Hepatocyte (in vitro differentiated cells): Measurements from ENCODE around the gene CAMK2N2. TPM values are rescaled to one million over a fixed set of nuclear protein-coding genes. Genes with fewer than 3 reads are reported as not detected.

Experiments used
- DNase-seq: peaks from one replicate; pipeline ENCODE4 v3.0.0-alpha.2; 2016; ENCODE audit warnings: low spot score
- H2AFZ ChIP-seq: fragments of 200-600 bp; sonication (generic); 2 replicates; pipeline ENCODE4 v1.6.0; 2016; ENCODE audit warnings: antibody characterized with exemption, mild to moderate bottlenecking
- H3K27ac ChIP-seq: fragments of 200-600 bp; sonication (generic); 2 replicates; pipeline ENCODE4 v1.5.1; 2016; ENCODE audit warnings: mild to moderate bottlenecking
- H3K27me3 ChIP-seq: fragments of 200-600 bp; sonication (generic); 2 replicates; pipeline ENCODE4 v1.6.1; 2016
- H3K36me3 ChIP-seq: fragments of 200-600 bp; sonication (generic); replicated peaks from 2 replicates; pipeline ENCODE4 v1.5.1; 2016; ENCODE audit warnings: low read depth; ENCODE audit not compliant: insufficient read depth
- H3K4me1 ChIP-seq: fragments of 200-600 bp; sonication (generic); 2 replicates; pipeline ENCODE4 v1.5.1; 2016; ENCODE audit warnings: mild to moderate bottlenecking, moderate library complexity; ENCODE audit not compliant: insufficient read depth
- H3K4me2 ChIP-seq: fragments of 200-600 bp; sonication (generic); 2 replicates; pipeline ENCODE4 v1.6.0; 2016
- H3K4me3 ChIP-seq: fragments of 200-600 bp; sonication (generic); 2 replicates; pipeline ENCODE4 v1.5.1; 2016; ENCODE audit warnings: mild to moderate bottlenecking
- H3K79me2 ChIP-seq: fragments of 200-600 bp; sonication (generic); 2 replicates; pipeline ENCODE4 v1.6.0; 2017; ENCODE audit warnings: mild to moderate bottlenecking
- H3K9me2 ChIP-seq: fragments of 200-600 bp; sonication (generic); replicated peaks from 2 replicates; pipeline ENCODE4 v1.6.0; 2017; ENCODE audit warnings: mild to moderate bottlenecking; ENCODE audit not compliant: insufficient read depth
- H3K9me3 ChIP-seq: fragments of 200-600 bp; sonication (generic); 2 replicates; pipeline ENCODE4 v1.5.1; 2016; ENCODE audit warnings: low read depth, mild to moderate bottlenecking
- H4K20me1 ChIP-seq: fragments of 200-600 bp; sonication (generic); 2 replicates; pipeline ENCODE4 v1.6.0; 2016; ENCODE audit warnings: mild to moderate bottlenecking; ENCODE audit not compliant: insufficient read depth, poor library complexity, severe bottlenecking
- CTCF ChIP-seq: fragments of 200-600 bp; sonication (generic); IDR thresholded peaks from 2 replicates; pipeline ENCODE4 v1.5.1; 2016; ENCODE audit warnings: antibody characterized with exemption, mild to moderate bottlenecking; ENCODE audit not compliant: poor library complexity
- EZH2 ChIP-seq: fragments of 200-600 bp; sonication (generic); IDR thresholded peaks from 2 replicates; pipeline ENCODE4 v1.6.1; 2016; ENCODE audit warnings: antibody characterized with exemption, mild to moderate bottlenecking, borderline replicate concordance
- EZH2phosphoT487 ChIP-seq: fragments of 200-600 bp; sonication (generic); IDR thresholded peaks from one replicate; pipeline ENCODE4 v1.6.1; 2018; ENCODE audit warnings: antibody characterized with exemption, mild to moderate bottlenecking, low read depth, moderate library complexity; ENCODE audit not compliant: unreplicated experiment, severe bottlenecking
- WGBS: methylation state at CpG from one replicate; pipeline ENCODE4 v1.1.6; 2016; ENCODE audit warnings: low lambda C conversion rate; ENCODE audit errors: missing lambda C conversion rate; 5-methylcytosine and 5-hydroxymethylcytosine counted together
- polyA plus RNA-seq: library from polyadenylated mRNA; unstranded; fragments of >200 nt; fragmentation: Nextera tagmentation; extraction: Ambion mirVana; gene quantifications from 2 replicates; pipeline ENCODE4 v1.2.1, GENCODE V29; 2016
- total RNA-seq: library from RNA; depleted of rRNA; stranded (reverse); fragments of >200 nt; gene quantifications from 2 replicates; pipeline ENCODE4 v1.2.3, GENCODE V29; 2014

The CAMK2N2 gene
- total and polyA plus RNA-seq, 2 experiments from 2014 or later, result 0.11 TPM; not detected in 1

- Histone ChIP-seq H3K4me3 (no peak overlapping the region), H3K9me3 (no peaks in the 10 kb centered on the region), H3K4me2 (peak overlapping the region; percentile 97), H2AFZ (no peak overlapping the region), H3K9me2 (no peaks in the 10 kb centered on the region), H3K79me2 (no peaks in the 10 kb centered on the region), H3K36me3 (no peaks in the 10 kb centered on the region), H4K20me1 (no peaks in the 10 kb centered on the region), H3K27me3 (peaks cover 56% of the 10 kb centered on the region), H3K27ac (no peak overlapping the region), H3K4me1 (peaks cover 19% of the 10 kb centered on the region)
- TF ChIP-seq EZH2 (no peak), EZH2phosphoT487 (no peak), CTCF (no peak)
- peak; percentile 80 for DNase-seq
- WGBS, result 9% methylated on average over 8 of the region's 91 CpGs
These were observed 1.3 kb downstream of the CAMK2N2 start for GRCh38 chr3:184259878-184260723.

- Histone ChIP-seq H3K4me1 (peaks cover 19% of the 10 kb centered on the region), H4K20me1 (no peaks in the 10 kb centered on the region), H3K4me3 (no peak overlapping the region), H3K4me2 (peak overlapping the region; percentile 97), H3K27ac (no peak overlapping the region), H3K36me3 (no peaks in the 10 kb centered on the region), H2AFZ (no peak overlapping the region), H3K9me3 (no peaks in the 10 kb centered on the region), H3K27me3 (peaks cover 49% of the 10 kb centered on the region), H3K9me2 (no peaks in the 10 kb centered on the region), H3K79me2 (no peaks in the 10 kb centered on the region)
- 28% methylated on average over 17 of the region's 28 CpGs for WGBS
- DNase-seq, result no peak
- TF ChIP-seq EZH2, result no peak
- no peak for TF ChIP-seq CTCF
- TF ChIP-seq EZH2phosphoT487, result no peak
These were observed 1.9 kb downstream of the CAMK2N2 start for GRCh38 chr3:184259396-184259877.

- Histone ChIP-seq H3K4me2 (no peak overlapping the region), H3K9me3 (no peaks in the 10 kb centered on the region), H2AFZ (no peak overlapping the region), H3K4me1 (peaks cover 19% of the 10 kb centered on the region), H3K27me3 (peaks cover 48% of the 10 kb centered on the region), H3K27ac (no peak overlapping the region), H3K79me2 (no peaks in the 10 kb centered on the region), H3K4me3 (no peak overlapping the region), H3K9me2 (no peaks in the 10 kb centered on the region), H4K20me1 (no peaks in the 10 kb centered on the region), H3K36me3 (no peaks in the 10 kb centered on the region)
- 83% methylated on average over 5 of the region's 5 CpGs for WGBS
- TF ChIP-seq EZH2phosphoT487 (no peak), EZH2 (no peak), CTCF (no peak)
- no peak for DNase-seq
These were observed 2.4 kb downstream of the CAMK2N2 start for GRCh38 chr3:184258926-184259325.
